DMS 273 (cell line): ENCODE results near the gene DHPS.

Experiments
- DNase-seq: peaks from one replicate; lab custom pipeline; 2025; ENCODE audit not compliant: unreplicated experiment; lab: John Stamatoyannopoulos, UW

The DHPS gene

GRCh38 chr19:12675399-12675798, 6.3 kb downstream of the DHPS start:
- no peak for DNase-seq

GRCh38 chr19:12672744-12673143, 8.9 kb downstream of the DHPS start:
- no peak for DNase-seq

DNA sequence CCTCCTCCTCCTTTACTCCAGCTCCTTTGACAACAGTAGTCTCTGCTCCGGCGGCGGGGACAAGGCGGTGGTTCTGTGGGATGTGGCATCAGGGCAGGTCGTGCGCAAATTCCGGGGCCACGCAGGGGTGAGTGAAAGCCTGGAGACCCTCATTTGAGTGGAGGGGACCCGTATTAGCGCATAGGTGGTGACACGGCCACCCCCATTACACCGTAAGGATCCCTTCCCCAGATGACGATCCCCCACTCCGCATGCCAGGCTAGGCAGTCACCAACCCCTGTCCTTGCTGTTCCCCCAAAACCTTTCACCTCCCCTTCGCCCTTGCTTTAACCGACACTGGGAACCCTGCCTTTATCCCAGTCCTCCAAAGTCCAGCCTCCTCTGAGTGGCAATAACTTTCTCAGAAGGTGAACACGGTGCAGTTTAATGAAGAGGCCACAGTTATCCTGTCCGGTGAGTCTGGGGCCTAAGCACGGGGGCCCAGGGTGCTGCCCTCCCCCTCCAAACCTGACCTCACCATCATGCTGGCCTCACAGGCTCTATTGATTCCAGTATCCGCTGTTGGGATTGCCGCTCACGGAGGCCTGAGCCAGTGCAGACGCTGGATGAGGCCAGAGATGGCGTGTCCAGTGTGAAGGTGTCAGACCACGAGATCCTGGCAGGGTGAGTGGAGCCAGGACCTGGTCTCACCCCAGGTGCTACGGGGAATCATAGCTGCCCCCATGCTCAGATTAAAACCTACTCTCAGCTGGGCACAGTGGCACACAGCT, 11.3 kb downstream of the DHPS start:
- no peak for DNase-seq

DNA sequence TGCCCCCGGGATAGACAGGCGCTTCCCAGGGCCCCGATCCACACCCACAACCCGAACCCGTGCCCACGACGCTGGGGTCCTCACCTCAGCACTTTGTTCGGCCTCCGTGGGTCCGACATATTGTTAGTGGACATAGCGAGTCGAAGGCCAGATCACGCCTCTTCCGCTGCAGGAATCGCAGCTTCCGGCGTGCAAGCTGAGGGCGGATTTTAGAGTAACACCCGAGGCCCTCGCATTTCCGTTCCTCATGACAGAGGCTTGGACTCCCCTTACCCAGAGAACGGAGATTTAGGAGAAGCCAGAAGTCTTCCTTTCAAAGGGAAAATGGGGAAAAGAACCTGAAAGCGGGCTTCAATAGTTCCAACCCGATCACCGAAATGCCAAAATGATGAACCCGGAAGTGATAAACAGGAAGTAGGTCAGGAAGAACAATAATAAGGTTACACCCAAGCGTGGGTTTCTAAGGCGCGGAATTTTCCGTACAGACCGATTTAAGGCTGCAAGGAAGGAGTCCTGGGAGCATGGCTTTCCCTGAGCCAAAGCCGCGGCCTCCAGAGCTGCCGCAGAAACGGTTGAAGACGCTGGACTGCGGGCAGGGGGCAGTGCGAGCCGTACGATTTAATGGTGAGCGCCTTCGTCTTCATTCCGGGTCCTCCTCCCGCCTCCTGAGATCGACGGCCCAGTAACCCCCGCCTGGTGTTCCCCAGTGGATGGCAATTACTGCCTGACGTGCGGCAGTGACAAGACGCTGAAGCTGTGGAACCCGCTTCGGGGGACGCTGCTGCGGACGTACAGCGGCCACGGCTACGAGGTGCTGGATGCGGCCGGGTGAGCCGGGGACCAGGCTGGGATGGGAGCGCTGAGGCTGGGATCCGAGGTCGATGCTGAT, 12.2 kb downstream of the DHPS start:
- DNase-seq = peak; percentile 91

DNA sequence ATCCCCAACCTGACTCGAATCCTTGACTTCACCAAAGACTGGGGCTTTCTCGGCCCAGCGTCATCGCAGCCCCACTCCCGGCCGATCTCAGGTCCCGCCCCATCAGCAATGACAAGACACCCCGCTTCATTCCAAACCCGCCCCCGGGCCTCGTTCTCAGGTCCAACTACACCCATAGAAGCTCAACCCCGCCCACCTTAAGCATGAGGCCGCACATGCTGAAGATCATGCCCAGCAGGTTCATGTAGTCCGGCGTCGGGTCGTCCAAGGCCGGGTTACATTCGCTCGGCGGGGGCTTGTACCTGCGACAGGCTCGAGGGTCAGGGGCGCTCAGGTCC, 12.8 kb downstream of the DHPS start:
- peak; percentile 68 for DNase-seq

GRCh38 chr19:12668346-12668745, 13.3 kb downstream of the DHPS start:
- no peak for DNase-seq

GRCh38 chr19:12667731-12668302, 13.9 kb downstream of the DHPS start:
- no peak for DNase-seq

DNA sequence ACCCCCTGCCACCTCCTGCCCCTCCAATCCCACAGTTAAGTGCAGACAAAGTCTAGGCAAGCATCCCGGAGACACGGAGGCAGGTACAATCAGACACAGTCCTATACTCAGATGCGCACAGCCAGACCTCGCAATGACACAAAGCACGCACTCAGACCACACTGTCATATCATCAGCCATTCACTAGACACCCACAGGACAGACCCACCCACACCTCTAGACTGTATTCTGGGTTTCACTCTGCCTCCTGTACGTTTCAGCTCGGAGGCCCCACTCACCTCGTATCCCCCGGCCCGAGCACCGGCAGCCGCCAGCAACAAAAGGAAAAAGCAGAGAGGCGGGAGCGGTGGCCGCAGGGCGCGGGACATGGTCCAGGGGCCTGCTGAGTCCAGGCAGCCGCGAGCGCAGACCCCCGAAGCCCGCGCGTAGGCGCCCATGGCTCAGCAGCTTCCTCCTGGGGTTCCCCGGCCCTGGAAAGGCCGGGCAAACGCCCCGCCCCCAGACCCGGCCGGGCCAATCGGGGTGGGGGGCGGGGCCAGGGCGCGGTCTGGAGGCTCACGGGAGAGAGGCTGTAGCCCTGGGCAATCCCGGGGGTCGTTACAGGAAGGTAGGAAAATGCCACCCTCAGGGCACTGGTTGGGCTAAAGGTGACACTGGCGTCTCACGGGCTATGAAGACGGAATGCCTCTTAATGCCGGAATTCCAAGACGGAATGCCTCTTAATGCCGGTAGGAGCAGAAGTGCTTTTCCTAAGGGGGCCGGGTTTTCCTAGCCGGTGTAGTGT, 15.2 kb downstream of the DHPS start, which contains the start of the genes MAN2B1 and WDR83:
Gene MAN2B1, minus strand, starts transcription at position 478 of the 784 bp plus-strand sequence. Its CDS starts 41 bp downstream, at position 437.
Gene WDR83, plus strand, starts transcription at position 543 of the 784 bp plus-strand sequence. CDS start 2,984 bp downstream, outside the sequence.
- DNase-seq = peak; percentile 89

DNA sequence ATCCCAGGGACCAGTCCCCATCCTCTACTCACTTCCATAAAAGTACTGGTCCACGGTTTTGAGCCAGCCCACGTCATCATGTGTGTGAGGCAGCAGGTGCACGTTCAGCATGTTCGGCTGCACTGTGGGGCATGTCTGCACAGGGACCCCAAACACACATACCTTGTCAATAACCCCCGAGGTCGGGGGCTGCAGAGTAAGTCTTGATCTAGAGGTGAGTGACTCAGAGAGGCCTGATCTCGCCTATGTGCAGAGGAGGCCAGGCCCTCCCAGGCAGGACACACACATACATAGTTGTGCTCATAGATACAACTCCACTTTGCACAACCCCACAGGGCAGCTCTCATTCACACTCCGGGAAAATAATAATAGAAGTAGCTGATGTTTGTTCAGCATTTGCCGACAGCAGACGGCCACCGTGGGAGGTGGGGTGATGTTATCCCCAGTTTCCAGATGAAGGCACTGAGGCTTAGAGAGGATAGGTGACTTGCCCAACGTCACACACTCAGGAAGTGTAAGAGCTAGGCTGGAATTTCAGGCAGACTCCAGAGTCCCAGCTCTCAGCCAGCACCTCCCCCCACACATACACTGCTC, 15.9 kb downstream of the DHPS start:
- no peak for DNase-seq

- DNase-seq = no peak
Measured at GRCh38 chr19:12665281-12665573, 16.5 kb downstream of the DHPS start.

DNA sequence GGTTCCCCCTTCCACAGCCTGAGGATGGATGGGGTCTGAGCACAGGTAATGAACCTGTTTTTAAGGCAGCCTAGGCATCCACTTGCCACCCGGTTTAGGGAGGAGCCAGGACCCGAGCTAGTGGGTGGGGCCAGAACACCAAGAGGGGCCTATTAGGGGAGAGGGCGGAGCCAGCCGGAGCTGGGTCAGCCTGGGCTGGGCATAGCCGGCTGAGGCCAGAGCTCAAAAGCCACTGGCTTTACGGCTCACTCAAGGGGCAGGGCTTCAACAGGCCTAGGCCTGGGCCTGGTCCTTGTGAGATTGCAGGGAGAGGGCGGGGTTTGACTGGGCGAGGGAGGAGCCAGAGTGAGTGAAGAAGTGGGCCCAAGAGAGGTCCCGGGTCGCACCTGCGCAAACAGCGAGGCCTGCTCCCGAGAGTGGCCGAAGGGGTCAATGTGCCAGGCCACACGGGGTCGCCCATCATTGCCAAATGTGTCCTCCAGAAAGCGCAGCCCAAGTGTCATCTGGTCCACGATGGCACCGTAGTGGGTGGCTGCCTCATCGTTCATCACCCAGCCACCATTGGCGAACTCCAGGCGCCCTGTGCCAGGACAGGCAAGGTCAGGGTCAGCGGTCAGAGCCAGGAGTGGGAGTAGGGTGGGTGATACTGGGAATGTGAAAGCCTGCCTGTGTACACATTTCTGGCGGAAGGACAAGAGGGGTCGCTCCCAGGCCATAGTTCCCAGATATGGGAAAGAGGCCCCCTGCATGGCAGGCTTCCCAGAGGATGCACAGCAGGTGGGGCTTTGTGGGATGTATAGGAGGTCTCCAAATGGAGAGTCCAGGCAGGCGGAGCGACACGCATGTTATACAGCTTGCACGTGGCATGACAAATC, 17.0 kb downstream of the DHPS start:
- DNase-seq = no peak

- DNase-seq = no peak
Measured at GRCh38 chr19:12660980-12661379, 20.7 kb downstream of the DHPS start.

DNA sequence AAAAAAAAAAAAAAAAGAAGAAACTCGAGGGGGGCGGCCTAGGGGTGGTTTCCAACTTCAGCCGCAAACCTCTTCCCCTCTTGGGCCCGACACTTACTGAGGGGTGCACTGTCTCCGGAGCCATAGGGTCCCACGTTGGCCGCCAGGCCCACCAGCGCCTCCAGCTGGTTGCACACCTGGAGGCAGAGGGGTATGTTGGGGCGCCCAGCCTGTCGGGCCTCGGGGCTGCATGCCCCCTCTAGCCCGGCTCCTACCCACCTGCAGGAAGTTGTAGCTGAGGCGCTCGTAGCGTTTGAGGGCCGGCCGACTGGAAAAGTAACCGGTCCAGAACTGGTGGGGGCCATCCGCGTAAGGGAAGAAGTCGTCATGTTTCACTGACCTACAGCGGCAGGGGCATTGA, 23.7 kb downstream of the DHPS start:
- DNase-seq = no peak

- DNase-seq = no peak
Measured at GRCh38 chr19:12656899-12657571, 24.6 kb downstream of the DHPS start.

- DNase-seq = no peak
Measured at GRCh38 chr19:12655546-12655945, 26.1 kb downstream of the DHPS start.

DNA sequence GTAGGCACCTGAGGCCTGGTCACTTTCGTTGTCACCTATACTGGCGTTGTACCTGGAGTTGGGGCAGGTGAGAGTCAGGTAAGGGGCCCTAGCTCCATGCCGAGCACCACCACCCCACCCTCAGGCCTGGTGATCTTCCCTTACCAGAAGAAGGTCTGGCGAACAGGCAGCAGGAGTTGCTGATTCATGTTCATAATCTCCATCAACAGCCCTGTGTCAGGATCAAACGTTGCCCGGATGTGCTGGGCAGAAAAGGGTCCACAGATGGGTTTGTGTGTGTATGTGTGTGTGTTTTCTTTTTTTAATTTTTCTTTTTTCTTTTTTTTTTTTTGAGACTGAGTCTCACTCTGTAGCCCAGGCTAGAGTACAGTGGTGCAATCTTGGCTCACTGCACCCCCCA, 29.5 kb downstream of the DHPS start:
- DNase-seq = no peak

- DNase-seq = no peak
Measured at GRCh38 chr19:12649941-12650340, 31.7 kb downstream of the DHPS start.

DNA sequence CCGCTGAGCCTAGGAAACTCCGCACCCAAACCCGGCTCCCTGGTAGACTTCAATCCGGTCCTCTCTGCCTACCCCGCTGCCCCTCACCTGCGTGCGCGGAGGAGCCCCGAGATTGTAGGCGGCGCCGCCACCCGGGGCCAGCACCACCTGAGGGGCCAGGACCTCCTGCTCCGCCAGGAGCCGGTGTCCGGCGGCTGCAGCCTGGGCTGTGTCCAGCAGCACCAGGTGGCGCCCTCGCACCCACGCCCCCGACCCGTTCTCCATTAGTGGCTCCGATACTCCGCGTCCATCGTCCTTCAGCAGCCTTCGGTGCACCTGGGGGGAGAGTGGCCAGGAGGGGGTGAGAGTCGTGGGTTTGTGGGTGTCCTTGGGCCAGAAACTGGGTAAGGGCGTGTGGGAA, 33.6 kb downstream of the DHPS start:
- no peak for DNase-seq

GRCh38 chr19:12647490-12648071, 34.1 kb downstream of the DHPS start:
- peak; percentile 63 for DNase-seq
